Osteoblast (primary cell): ENCODE data around the gene PRSS27. TPM values are rescaled to one million over a fixed set of nuclear protein-coding genes. Genes with fewer than 3 reads are reported as not detected.

ENCODE experiments used
- DNase-seq: peaks from one replicate; pipeline ENCODE4 v3.0.0; 2011; ENCODE audit warnings: low spot score, mixed read lengths; ENCODE audit not compliant: insufficient read length; ENCODE audit errors: missing footprints
- H2AFZ ChIP-seq: 2 replicates; pipeline ENCODE4 v1.6.0; 2011; ENCODE audit warnings: mild to moderate bottlenecking, low read length
- H3K27ac ChIP-seq: 2 replicates; pipeline ENCODE4 v1.5.1; 2011; ENCODE audit warnings: mild to moderate bottlenecking, low read depth, low read length, moderate library complexity
- H3K27me3 ChIP-seq: 2 replicates; pipeline ENCODE4 v1.6.0; 2012; ENCODE audit warnings: mild to moderate bottlenecking, control low read depth, inconsistent platforms, low read length, moderate library complexity; ENCODE audit not compliant: insufficient read depth
- H3K36me3 ChIP-seq: 2 replicates; pipeline ENCODE4 v1.5.1; 2011; ENCODE audit warnings: mild to moderate bottlenecking, low read length, control low read depth, moderate library complexity; ENCODE audit not compliant: insufficient read depth
- H3K4me1 ChIP-seq: 2 replicates; pipeline ENCODE4 v1.5.1; 2011; ENCODE audit warnings: mild to moderate bottlenecking, low read length, control low read depth, moderate library complexity; ENCODE audit not compliant: insufficient read depth
- H3K4me2 ChIP-seq: 2 replicates; pipeline ENCODE4 v1.6.0; 2011; ENCODE audit warnings: mild to moderate bottlenecking, low read length; ENCODE audit not compliant: insufficient read depth
- H3K4me3 ChIP-seq: fragments of 200-600 bp; sonication (generic); 3 replicates; pipeline ENCODE4 v1.5.1; 2012; ENCODE audit warnings: mild to moderate bottlenecking, low read length, inconsistent platforms; ENCODE audit not compliant: insufficient read depth
- H3K79me2 ChIP-seq: 2 replicates; pipeline ENCODE4 v1.6.0; 2012; ENCODE audit warnings: mild to moderate bottlenecking, low read length, control low read depth, inconsistent platforms; ENCODE audit not compliant: insufficient read depth
- H3K9me3 ChIP-seq: 2 replicates; pipeline ENCODE4 v1.5.1; 2011; ENCODE audit warnings: low read depth, low read length, control low read depth
- H4K20me1 ChIP-seq: 2 replicates; pipeline ENCODE4 v1.6.0; 2012; ENCODE audit warnings: mild to moderate bottlenecking, low read length, control low read depth; ENCODE audit not compliant: insufficient read depth
- total RNA-seq: library from RNA; depleted of rRNA; stranded (reverse); fragments of >200 nt; gene quantifications from 2 replicates; pipeline ENCODE4 v1.2.3, GENCODE V29; 2012
- TF ChIP-seq, protein P1 (sequence below): IDR thresholded peaks from 2 replicates; pipeline ENCODE4 v1.5.1; 2011; ENCODE audit warnings: mild to moderate bottlenecking, low read depth, low read length, moderate library complexity; ENCODE audit errors: extremely low read depth

The PRSS27 gene
- total RNA-seq, 1 donor: 2.5 TPM

DNA sequence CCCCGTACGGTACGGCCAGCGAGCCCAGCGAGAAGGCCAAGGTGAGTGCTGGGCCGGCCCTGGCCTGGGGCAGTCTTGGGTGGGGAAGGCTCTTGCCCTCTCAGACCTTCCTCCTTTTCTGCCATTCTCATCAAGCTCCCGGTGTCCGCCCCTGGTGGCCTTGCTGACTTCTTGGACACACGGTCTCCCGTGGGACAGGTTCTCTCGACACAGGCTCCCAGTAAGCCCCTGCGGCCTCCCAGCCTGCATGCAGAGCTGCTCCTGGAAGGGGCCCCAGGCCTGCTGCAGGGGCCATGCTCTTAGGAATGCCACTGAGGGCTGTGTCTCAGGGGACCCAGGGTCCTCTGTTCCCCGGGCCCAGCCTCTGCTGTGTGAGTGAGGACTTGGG, 17.6 kb downstream of the PRSS27 start:
- TF ChIP-seq, protein P1, sequence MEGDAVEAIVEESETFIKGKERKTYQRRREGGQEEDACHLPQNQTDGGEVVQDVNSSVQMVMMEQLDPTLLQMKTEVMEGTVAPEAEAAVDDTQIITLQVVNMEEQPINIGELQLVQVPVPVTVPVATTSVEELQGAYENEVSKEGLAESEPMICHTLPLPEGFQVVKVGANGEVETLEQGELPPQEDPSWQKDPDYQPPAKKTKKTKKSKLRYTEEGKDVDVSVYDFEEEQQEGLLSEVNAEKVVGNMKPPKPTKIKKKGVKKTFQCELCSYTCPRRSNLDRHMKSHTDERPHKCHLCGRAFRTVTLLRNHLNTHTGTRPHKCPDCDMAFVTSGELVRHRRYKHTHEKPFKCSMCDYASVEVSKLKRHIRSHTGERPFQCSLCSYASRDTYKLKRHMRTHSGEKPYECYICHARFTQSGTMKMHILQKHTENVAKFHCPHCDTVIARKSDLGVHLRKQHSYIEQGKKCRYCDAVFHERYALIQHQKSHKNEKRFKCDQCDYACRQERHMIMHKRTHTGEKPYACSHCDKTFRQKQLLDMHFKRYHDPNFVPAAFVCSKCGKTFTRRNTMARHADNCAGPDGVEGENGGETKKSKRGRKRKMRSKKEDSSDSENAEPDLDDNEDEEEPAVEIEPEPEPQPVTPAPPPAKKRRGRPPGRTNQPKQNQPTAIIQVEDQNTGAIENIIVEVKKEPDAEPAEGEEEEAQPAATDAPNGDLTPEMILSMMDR: no peak
- no peaks in the 10 kb centered on the region for H3K4me1 ChIP-seq
- H2AFZ ChIP-seq: no peak overlapping the region
- H3K27ac ChIP-seq: no peak overlapping the region
- no peak overlapping the region for H3K4me2 ChIP-seq
- no peaks in the 10 kb centered on the region for H3K27me3 ChIP-seq
- DNase-seq: no peak
- peaks cover 66% of the 10 kb centered on the region for H3K79me2 ChIP-seq
- H3K36me3 ChIP-seq: peaks cover 41% of the 10 kb centered on the region
- no peaks in the 10 kb centered on the region for H3K9me3 ChIP-seq
- no peak overlapping the region for H3K4me3 ChIP-seq
- peaks cover 41% of the 10 kb centered on the region for H4K20me1 ChIP-seq

DNA sequence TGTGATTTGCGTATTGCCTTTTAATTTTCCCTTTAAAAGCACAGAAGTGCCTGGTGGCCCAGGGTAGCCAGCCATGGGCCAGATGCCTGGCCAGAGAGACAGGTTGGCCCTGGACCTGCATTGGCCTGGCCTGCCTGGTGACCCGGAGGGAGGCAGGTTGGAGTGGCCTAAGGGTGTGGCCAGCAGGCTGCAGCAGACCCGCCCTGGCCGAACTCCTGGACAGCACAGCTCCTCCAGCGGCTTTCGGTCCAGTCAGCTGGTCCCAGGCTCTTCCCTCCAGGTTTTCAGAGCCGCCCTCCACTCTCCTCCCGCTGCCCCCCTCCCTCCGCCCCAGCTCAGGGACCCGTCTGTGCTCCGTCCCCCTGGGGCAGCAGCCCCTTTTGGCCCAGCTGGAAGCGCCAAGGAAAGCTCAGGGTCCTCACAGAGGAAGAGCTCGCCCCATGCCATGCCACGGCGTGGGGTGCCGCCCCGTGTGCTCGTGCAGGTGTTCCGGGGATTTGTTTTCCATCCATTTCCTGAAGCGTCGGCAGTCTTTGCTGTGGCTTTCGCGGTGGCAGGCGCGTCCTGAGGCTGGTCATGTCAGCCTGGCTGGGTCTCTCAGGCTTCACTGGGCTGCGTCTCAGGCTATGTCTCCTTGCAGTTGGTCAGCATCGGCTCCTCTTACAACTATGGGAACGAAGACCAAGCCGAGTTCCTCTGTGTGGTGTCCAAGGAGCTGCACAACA, 18.1 kb downstream of the PRSS27 start:
- Histone ChIP-seq H4K20me1 (peaks cover 41% of the 10 kb centered on the region), H3K27me3 (no peaks in the 10 kb centered on the region), H3K79me2 (peaks cover 71% of the 10 kb centered on the region), H2AFZ (no peak overlapping the region), H3K9me3 (no peaks in the 10 kb centered on the region), H3K36me3 (peaks cover 37% of the 10 kb centered on the region), H3K4me3 (no peak overlapping the region), H3K4me1 (no peaks in the 10 kb centered on the region), H3K27ac (no peak overlapping the region), H3K4me2 (no peak overlapping the region)
- TF ChIP-seq, protein P1: no peak
- DNase-seq: no peak

DNA sequence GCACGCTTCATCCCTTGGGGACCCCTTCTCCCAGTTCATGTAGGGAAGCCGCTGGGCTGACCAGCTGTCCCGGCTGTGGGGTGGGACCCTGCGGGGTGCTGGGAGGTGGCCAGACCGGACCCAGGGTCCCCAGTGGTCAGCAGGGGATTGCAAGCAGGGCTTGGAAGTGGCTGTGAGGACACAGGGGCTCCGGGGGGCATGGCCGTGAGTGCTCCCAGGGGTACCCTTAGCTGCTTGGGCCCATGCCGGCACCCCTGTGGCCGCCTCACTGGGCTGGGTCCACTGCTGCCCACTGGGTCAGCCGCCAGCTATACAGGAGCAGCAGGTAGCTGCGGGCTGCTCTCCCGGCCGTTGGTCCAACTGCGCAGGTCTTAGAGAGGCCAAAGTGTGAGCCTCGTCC, 18.8 kb downstream of the PRSS27 start:
- H2AFZ ChIP-seq: no peak overlapping the region
- no peaks in the 10 kb centered on the region for H3K4me1 ChIP-seq
- H4K20me1 ChIP-seq: peaks cover 41% of the 10 kb centered on the region
- H3K27ac ChIP-seq: no peak overlapping the region
- H3K4me2 ChIP-seq: no peak overlapping the region
- H3K79me2 ChIP-seq: peaks cover 74% of the 10 kb centered on the region
- H3K36me3 ChIP-seq: peaks cover 37% of the 10 kb centered on the region
- no peaks in the 10 kb centered on the region for H3K9me3 ChIP-seq
- H3K4me3 ChIP-seq: no peak overlapping the region
- TF ChIP-seq, protein P1: no peak
- DNase-seq: no peak
- no peaks in the 10 kb centered on the region for H3K27me3 ChIP-seq

DNA sequence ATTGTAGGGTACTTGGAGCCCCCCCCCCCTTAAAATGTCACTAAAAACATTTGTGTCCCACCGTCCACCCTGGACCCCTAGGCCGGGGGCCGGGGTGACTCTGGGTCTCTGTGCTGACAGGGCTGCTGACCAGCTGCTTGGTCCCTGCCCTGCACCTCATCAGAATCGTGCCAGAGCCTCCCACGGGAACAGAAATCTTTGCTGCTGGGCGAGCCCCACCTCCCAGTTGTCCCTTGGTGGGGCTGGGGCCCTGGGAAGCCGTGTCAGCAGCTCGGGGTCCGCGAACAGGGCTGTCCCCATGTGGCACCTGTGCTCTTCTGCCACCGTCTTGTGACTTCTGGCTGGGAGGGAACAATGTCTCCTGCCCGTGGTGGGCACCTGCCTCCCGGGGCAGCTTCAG, 19.2 kb downstream of the PRSS27 start:
- TF ChIP-seq, protein P1: no peak
- H4K20me1 ChIP-seq: peaks cover 38% of the 10 kb centered on the region
- no peak overlapping the region for H3K4me3 ChIP-seq
- no peak overlapping the region for H2AFZ ChIP-seq
- no peak overlapping the region for H3K27ac ChIP-seq
- peaks cover 37% of the 10 kb centered on the region for H3K36me3 ChIP-seq
- H3K9me3 ChIP-seq: no peaks in the 10 kb centered on the region
- no peak for DNase-seq
- H3K4me1 ChIP-seq: no peaks in the 10 kb centered on the region
- H3K79me2 ChIP-seq: peaks cover 71% of the 10 kb centered on the region
- no peaks in the 10 kb centered on the region for H3K27me3 ChIP-seq
- no peak overlapping the region for H3K4me2 ChIP-seq
